K562 (cell line): Measurements from ENCODE around the gene FAM133A. TPM values are rescaled to one million over a fixed set of nuclear protein-coding genes. Genes with fewer than 3 reads are reported as not detected.

ENCODE experiments used
- ATAC-seq: fragments of 200-7000 bp; cut with Tn5 transposase; 3 replicates; pipeline ENCODE4 v1.9.1; 2020; ENCODE audit warnings: moderate library complexity
- BruUV-seq: library from RNA; stranded (reverse); fragments of 400-500 nt; replicated peaks from 2 replicates; lab custom pipeline; 2021; lab: Mats Ljungman, UMichigan
- CTCF ChIA-PET: fragments of 300-600 bp; formaldehyde crosslinking; extraction: SDS; loops from one replicate; lab custom pipeline; 2021; ENCODE audit warnings: low intra/inter-chr PET ratio; lab: Yijun Ruan, JAX
- POLR2A ChIA-PET: fragments of 300-600, 350-650 bp; sonication (Branson Sonifier 250); formaldehyde crosslinking; extraction: SDS; loops from one replicate; lab custom pipeline; 2021; ENCODE audit warnings: antibody characterized with exemption, inconsistent platforms; lab: Yijun Ruan, JAX
- DNase-seq, 4 experiments: peaks; one replicate each; pipeline versions ENCODE4 v3.0.0 to v3.0.0-alpha.2; 2011 to 2018; ENCODE audit warnings: low spot score in 3 of 4, mixed read lengths in 3 of 4; ENCODE audit errors: extremely low read depth in 1 of 4
- FAIRE-seq: peaks from 2 replicates; lab custom pipeline; 2011; peaks lifted over from hg19 to GRCh38; lab: Jason Lieb, UNC
- H2AFZ ChIP-seq: 2 replicates; pipeline ENCODE4 v1.6.0; 2011; ENCODE audit warnings: low read depth, low read length, control low read depth, inconsistent platforms
- H3K27ac ChIP-seq: fragments of 200-600 bp; 3 replicates; pipeline ENCODE4 v1.8.0; 2011; ENCODE audit warnings: low read depth, mild to moderate bottlenecking, control low read depth, inconsistent platforms, low read length, moderate library complexity, mixed read lengths; ENCODE audit errors: extremely low read depth
- H3K27me3 ChIP-seq, 2 experiments: fragments of 300-600 bp in 1 of 2; 2 replicates in 1 of 2; 3 replicates in 1 of 2; pipeline versions ENCODE4 v1.6.0 to v1.8.0; 2011; ENCODE audit warnings: inconsistent platforms in 2 of 2, low read length in 2 of 2, mild to moderate bottlenecking in 1 of 2, mixed read lengths in 1 of 2, moderate library complexity in 1 of 2; ENCODE audit not compliant: control insufficient read depth in 2 of 2, insufficient read depth in 2 of 2
- H3K36me3 ChIP-seq: fragments of 300-600 bp; 3 replicates; pipeline ENCODE4 v1.8.0; 2011; ENCODE audit warnings: mild to moderate bottlenecking, low read length, inconsistent platforms; ENCODE audit not compliant: control insufficient read depth, insufficient read depth
- H3K4me1 ChIP-seq, 2 experiments: fragments of 200-600 bp in 1 of 2; replicated peaks in 1 of 2; 2 replicates in 1 of 2; 3 replicates in 1 of 2; pipeline versions ENCODE4 v1.5.1 to v1.8.0; 2011; ENCODE audit warnings: inconsistent platforms in 2 of 2, low read length in 2 of 2, mild to moderate bottlenecking in 1 of 2, mixed read lengths in 1 of 2, moderate library complexity in 1 of 2; ENCODE audit not compliant: control insufficient read depth in 2 of 2, insufficient read depth in 2 of 2
- H3K4me2 ChIP-seq: 2 replicates; pipeline ENCODE4 v1.6.1; 2011; ENCODE audit warnings: low read length, control low read depth, inconsistent platforms, mixed read lengths; ENCODE audit not compliant: insufficient read depth
- H3K4me3 ChIP-seq: fragments of 200-600 bp; sonication (generic), shearing (Covaris generic); 2 replicates; pipeline ENCODE4 v1.5.1; 2016; ENCODE audit warnings: control low read depth, inconsistent platforms
- H3K79me2 ChIP-seq: fragments of 200-600 bp; 3 replicates; pipeline ENCODE4 v1.8.0; 2011; ENCODE audit warnings: low read length, inconsistent platforms; ENCODE audit not compliant: control insufficient read depth, insufficient read depth
- H3K9ac ChIP-seq, 2 experiments: 2 replicates each; pipeline versions ENCODE4 v1.6.0 to v1.6.1; 2011; ENCODE audit warnings: low read depth in 2 of 2, low read length in 2 of 2, control low read depth in 1 of 2, inconsistent platforms in 1 of 2, mild to moderate bottlenecking in 1 of 2, mixed read lengths in 1 of 2; ENCODE audit not compliant: insufficient read depth in 1 of 2
- H3K9me1 ChIP-seq: one replicate; pipeline ENCODE4 v1.6.0; 2011; ENCODE audit warnings: inconsistent platforms, mild to moderate bottlenecking, low read length, moderate library complexity; ENCODE audit not compliant: control insufficient read depth, insufficient read depth
- H3K9me3 ChIP-seq: replicated peaks from 2 replicates; pipeline ENCODE4 v1.5.1; 2011; ENCODE audit warnings: low read depth, low read length, inconsistent platforms; ENCODE audit not compliant: control insufficient read depth, insufficient read depth
- H4K20me1 ChIP-seq: replicated peaks from 2 replicates; pipeline ENCODE4 v1.6.1; 2011; ENCODE audit warnings: low read length, inconsistent platforms, mixed read lengths; ENCODE audit not compliant: control insufficient read depth, insufficient read depth
- CREB3L1 ChIP-seq: fragments of 450-650 bp; IDR thresholded peaks from 2 replicates; pipeline ENCODE4 v1.6.1; 2014; ENCODE audit warnings: low read depth, mild to moderate bottlenecking, moderate library complexity, borderline replicate concordance
- CREBBP ChIP-seq: IDR thresholded peaks from one replicate; pipeline ENCODE4 v1.6.1; 2012; ENCODE audit warnings: low read depth, mild to moderate bottlenecking, control low read depth, inconsistent platforms, low read length
- ELF1 ChIP-seq: fragments of 200-800 bp; sonication (Bioruptor generic); IDR thresholded peaks from 2 replicates; pipeline ENCODE4 v1.6.1; 2016; ENCODE audit warnings: missing genetic modification characterization, missing compliant biosample characterization
- GATA2 ChIP-seq: sonication (generic); formaldehyde crosslinking; IDR thresholded peaks from 2 replicates; pipeline ENCODE4 v1.4.0; 2020; ENCODE audit warnings: mild to moderate bottlenecking, missing genetic modification reagents
- KAT7 ChIP-seq: sonication (generic); formaldehyde crosslinking; IDR thresholded peaks from 2 replicates; pipeline ENCODE4 v1.8.0; 2022; ENCODE audit warnings: missing genetic modification reagents, mild to moderate bottlenecking, borderline replicate concordance
- MCM3 ChIP-seq: fragments of 450-650 bp; IDR thresholded peaks from 2 replicates; pipeline ENCODE4 v1.6.1; 2016
- ZEB2 ChIP-seq: fragments of 450-650 bp; IDR thresholded peaks from 2 replicates; pipeline ENCODE4 v1.6.1; 2016
- ZNF282 ChIP-seq: sonication (generic); formaldehyde crosslinking; IDR thresholded peaks from 2 replicates; pipeline ENCODE4 v1.8.1; 2023; ENCODE audit warnings: missing genetic modification reagents
- WGBS: fragments of 100-300 bp; shearing (Covaris generic); methylation state at CpG from one replicate; pipeline ENCODE4 v1.1.6; 2016; ENCODE audit warnings: low coverage, mixed read lengths; ENCODE audit not compliant: insufficient coverage; ENCODE audit errors: missing lambda C conversion rate; 5-methylcytosine and 5-hydroxymethylcytosine counted together
- in situ Hi-C: fragments of 300-500 bp; cut with MboI; formaldehyde crosslinking; loops from 4 replicates; pipeline ENCODE4 v1.15.0; 2018; ENCODE audit warnings: inconsistent platforms, mixed read lengths
- intact Hi-C: fragments of 100-400 bp; cut with micrococcal nuclease; formaldehyde crosslinking; loops from 2 replicates; pipeline ENCODE4 v1.14.2; 2022
- polyA plus RNA-seq, 8 experiments: library from polyadenylated mRNA; depleted of rRNA in 4 of 8; stranded (reverse) in 5 of 8; unstranded in 3 of 8; fragments of >200 nt; fragmentation: Nextera tagmentation in 2 of 8; fragmentation: Illumina TruSeq in 1 of 8; extraction: Ambion mirVana in 2 of 8; extraction: Trizol in 1 of 8; gene quantifications; 2 replicates each; pipeline versions ENCODE4 v1.2.1 to v1.2.3, GENCODE V29; 2011 to 2014; ENCODE audit warnings: inconsistent platforms in 1 of 8, missing spikeins in 1 of 8
- total RNA-seq, 7 experiments: library from RNA; depleted of rRNA in 6 of 7; stranded (reverse); fragments of >200 nt in 6 of 7; fragmentation: Illumina TruSeq in 2 of 7; extraction: Trizol in 2 of 7; gene quantifications; 2 replicates each; pipeline versions ENCODE4 v1.2.1 to v1.2.3, GENCODE V29; 2011 to 2021; ENCODE audit warnings: low replicate concordance in 1 of 7
- TF ChIP-seq, protein P1 (sequence below): fragments of 450-650 bp; IDR thresholded peaks from 2 replicates; pipeline ENCODE4 v1.6.1; 2018; ENCODE audit not compliant: partially characterized antibody
- TF ChIP-seq, protein P2 (sequence below): fragments of 250-450 bp; sonication (Bioruptor Pico); IDR thresholded peaks from 2 replicates; pipeline ENCODE4 v1.8.0; 2022; ENCODE audit warnings: moderate library complexity, mild to moderate bottlenecking, inconsistent platforms
- TF ChIP-seq, protein P3 (sequence below), 2 experiments: fragments of 200-800 bp in 1 of 2; sonication (Bioruptor generic) in 1 of 2; sonication (generic) in 1 of 2; formaldehyde crosslinking in 1 of 2; IDR thresholded peaks in 1 of 2; conservative IDR thresholded peaks in 1 of 2; 2 replicates each; pipeline versions ENCODE4 v1.5.0 to v1.6.1; 2016 to 2020; ENCODE audit warnings: missing compliant biosample characterization in 1 of 2, missing genetic modification characterization in 1 of 2, missing genetic modification reagents in 1 of 2

The FAM133A gene
- total and polyA plus RNA-seq, 9 of the 15 experiments (the other 6 are each of a cell fraction or from before 2014, with no cell fraction given), result 0.08 to 0.31 (median 0.18) TPM

DNA sequence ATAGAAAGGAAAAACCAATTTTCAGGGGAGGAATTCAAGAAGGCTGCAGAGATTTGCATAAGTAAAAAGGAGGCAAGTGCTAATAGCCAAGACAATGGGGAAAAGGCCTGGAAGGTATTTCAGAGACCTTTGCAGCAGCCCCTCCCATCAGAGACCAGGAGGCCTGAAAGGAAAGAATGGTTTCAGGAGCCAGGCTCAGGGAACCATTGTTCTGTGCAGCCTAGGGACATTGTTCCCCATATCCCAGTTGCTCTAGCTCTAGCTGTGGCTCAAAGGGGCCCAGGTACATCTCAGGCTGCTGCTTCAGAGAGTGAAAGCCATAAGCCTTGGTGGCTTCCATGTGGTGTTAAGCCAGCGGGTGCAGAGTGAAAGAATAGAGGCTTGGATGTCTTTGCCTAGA, 24.6 kb upstream of the FAM133A start (continued):
- TF ChIP-seq, protein P1, sequence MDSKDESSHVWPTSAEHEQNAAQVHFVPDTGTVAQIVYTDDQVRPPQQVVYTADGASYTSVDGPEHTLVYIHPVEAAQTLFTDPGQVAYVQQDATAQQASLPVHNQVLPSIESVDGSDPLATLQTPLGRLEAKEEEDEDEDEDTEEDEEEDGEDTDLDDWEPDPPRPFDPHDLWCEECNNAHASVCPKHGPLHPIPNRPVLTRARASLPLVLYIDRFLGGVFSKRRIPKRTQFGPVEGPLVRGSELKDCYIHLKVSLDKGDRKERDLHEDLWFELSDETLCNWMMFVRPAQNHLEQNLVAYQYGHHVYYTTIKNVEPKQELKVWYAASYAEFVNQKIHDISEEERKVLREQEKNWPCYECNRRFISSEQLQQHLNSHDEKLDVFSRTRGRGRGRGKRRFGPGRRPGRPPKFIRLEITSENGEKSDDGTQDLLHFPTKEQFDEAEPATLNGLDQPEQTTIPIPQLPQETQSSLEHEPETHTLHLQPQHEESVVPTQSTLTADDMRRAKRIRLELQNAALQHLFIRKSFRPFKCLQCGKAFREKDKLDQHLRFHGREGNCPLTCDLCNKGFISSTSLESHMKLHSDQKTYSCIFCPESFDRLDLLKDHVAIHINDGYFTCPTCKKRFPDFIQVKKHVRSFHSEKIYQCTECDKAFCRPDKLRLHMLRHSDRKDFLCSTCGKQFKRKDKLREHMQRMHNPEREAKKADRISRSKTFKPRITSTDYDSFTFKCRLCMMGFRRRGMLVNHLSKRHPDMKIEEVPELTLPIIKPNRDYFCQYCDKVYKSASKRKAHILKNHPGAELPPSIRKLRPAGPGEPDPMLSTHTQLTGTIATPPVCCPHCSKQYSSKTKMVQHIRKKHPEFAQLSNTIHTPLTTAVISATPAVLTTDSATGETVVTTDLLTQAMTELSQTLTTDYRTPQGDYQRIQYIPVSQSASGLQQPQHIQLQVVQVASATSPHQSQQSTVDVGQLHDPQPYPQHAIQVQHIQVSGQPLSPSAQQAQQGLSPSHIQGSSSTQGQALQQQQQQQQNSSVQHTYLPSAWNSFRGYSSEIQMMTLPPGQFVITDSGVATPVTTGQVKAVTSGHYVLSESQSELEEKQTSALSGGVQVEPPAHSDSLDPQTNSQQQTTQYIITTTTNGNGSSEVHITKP, result no peak

DNA sequence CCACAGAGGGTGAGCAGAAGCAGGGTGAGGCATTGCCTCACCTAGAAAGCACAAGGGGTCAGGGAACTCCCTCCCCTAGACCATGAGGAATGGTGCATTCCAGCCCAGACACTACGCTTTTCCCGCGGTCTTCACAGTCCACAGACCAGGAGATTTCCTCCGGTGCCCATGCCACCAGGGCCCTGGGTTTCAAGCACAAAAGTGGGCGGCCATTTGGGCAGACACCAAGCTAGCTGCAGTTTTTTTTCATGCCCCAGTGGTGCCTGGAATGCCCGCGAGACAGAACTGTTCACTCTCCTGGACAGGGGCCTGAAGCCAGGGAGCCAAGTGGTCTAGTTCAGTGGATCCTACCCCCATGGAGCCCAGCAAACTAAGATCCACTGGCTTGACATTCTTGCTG, 13.4 kb upstream of the FAM133A start:
- Histone ChIP-seq H3K4me3 (no peak overlapping the region), H3K4me2 (no peak overlapping the region), H3K27me3 (no peaks in the 10 kb centered on the region), H4K20me1 (no peaks in the 10 kb centered on the region), H3K9me1 (no peaks in the 10 kb centered on the region), H2AFZ (no peak overlapping the region), H3K9ac (no peak overlapping the region), H3K27ac (no peak overlapping the region), H3K36me3 (no peaks in the 10 kb centered on the region), H3K9me3 (no peaks in the 10 kb centered on the region), H3K4me1 (no peaks in the 10 kb centered on the region), H3K79me2 (no peaks in the 10 kb centered on the region)
- POLR2A ChIA-PET, result no interaction called here
- in situ Hi-C loops (no loop called here), intact Hi-C loops (no loop called here)
- ATAC-seq (no peak), DNase-seq (no peak), FAIRE-seq (no peak)
- no TSS peak for BruUV-seq
- WGBS, result 0% methylated on average over 5 of the region's 7 CpGs
- TF ChIP-seq ZNF282, result no peak
- TF ChIP-seq CREB3L1, result no peak
- TF ChIP-seq KAT7 (CRISPR knock-in tag), result no peak
- no peak for TF ChIP-seq GATA2
- TF ChIP-seq CREBBP, result no peak
- TF ChIP-seq, protein P2, sequence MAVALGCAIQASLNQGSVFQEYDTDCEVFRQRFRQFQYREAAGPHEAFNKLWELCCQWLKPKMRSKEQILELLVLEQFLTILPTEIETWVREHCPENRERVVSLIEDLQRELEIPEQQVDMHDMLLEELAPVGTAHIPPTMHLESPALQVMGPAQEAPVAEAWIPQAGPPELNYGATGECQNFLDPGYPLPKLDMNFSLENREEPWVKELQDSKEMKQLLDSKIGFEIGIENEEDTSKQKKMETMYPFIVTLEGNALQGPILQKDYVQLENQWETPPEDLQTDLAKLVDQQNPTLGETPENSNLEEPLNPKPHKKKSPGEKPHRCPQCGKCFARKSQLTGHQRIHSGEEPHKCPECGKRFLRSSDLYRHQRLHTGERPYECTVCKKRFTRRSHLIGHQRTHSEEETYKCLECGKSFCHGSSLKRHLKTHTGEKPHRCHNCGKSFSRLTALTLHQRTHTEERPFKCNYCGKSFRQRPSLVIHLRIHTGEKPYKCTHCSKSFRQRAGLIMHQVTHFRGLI (CRISPR knock-in tag), result no peak
- TF ChIP-seq, protein P3, sequence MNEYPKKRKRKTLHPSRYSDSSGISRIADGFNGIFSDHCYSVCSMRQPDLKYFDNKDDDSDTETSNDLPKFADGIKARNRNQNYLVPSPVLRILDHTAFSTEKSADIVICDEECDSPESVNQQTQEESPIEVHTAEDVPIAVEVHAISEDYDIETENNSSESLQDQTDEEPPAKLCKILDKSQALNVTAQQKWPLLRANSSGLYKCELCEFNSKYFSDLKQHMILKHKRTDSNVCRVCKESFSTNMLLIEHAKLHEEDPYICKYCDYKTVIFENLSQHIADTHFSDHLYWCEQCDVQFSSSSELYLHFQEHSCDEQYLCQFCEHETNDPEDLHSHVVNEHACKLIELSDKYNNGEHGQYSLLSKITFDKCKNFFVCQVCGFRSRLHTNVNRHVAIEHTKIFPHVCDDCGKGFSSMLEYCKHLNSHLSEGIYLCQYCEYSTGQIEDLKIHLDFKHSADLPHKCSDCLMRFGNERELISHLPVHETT (CRISPR knock-in tag; conservative IDR thresholded peaks at IDR 0.05 in 1 of 2, IDR thresholded peaks at IDR 0.05 in 1 of 2), result no peak
- no peak for TF ChIP-seq MCM3
- no peak for TF ChIP-seq ELF1
- TF ChIP-seq ZEB2, result no peak
- CTCF ChIA-PET, result no interaction called here
